IPS-18a (cell line): ENCODE results near the gene PSD2.

ENCODE experiments used
- H3K27ac ChIP-seq: one replicate; pipeline ENCODE4 v1.5.1; 2013; ENCODE audit warnings: low read length
- H3K27me3 ChIP-seq: one replicate; pipeline ENCODE4 v1.6.1; 2013; ENCODE audit warnings: mild to moderate bottlenecking, low read length; ENCODE audit not compliant: control insufficient read depth, insufficient read depth
- H3K36me3 ChIP-seq: one replicate; pipeline ENCODE4 v1.6.1; 2013; ENCODE audit warnings: low read depth, low read length; ENCODE audit not compliant: control insufficient read depth
- H3K4me1 ChIP-seq: one replicate; pipeline ENCODE4 v1.6.1; 2013; ENCODE audit warnings: low read depth, low read length; ENCODE audit not compliant: control insufficient read depth
- H3K4me3 ChIP-seq: one replicate; pipeline ENCODE4 v1.5.1; 2013; ENCODE audit warnings: low read length
- H3K9ac ChIP-seq: one replicate; pipeline ENCODE4 v1.6.1; 2013; ENCODE audit warnings: mild to moderate bottlenecking, low read length, moderate library complexity
- H3K9me3 ChIP-seq: one replicate; pipeline ENCODE4 v1.6.1; 2013; ENCODE audit warnings: low read depth, low read length; ENCODE audit not compliant: control insufficient read depth

The PSD2 gene

GRCh38 chr5:139882316-139882715 is 86.7 kb downstream of the PSD2 start:
- Histone ChIP-seq H3K4me3 (no peak overlapping the region), H3K9me3 (no peaks in the 10 kb centered on the region), H3K36me3 (no peaks in the 10 kb centered on the region), H3K27me3 (no peaks in the 10 kb centered on the region), H3K27ac (no peak overlapping the region), H3K4me1 (peaks cover 3% of the 10 kb centered on the region), H3K9ac (no peak overlapping the region)

GRCh38 chr5:139882961-139883539 is 87.4 kb downstream of the PSD2 start:
- H3K36me3 ChIP-seq: no peaks in the 10 kb centered on the region
- no peak overlapping the region for H3K27ac ChIP-seq
- peaks cover 3% of the 10 kb centered on the region for H3K4me1 ChIP-seq
- H3K4me3 ChIP-seq: no peak overlapping the region
- H3K9me3 ChIP-seq: no peaks in the 10 kb centered on the region
- no peaks in the 10 kb centered on the region for H3K27me3 ChIP-seq
- H3K9ac ChIP-seq: no peak overlapping the region

DNA sequence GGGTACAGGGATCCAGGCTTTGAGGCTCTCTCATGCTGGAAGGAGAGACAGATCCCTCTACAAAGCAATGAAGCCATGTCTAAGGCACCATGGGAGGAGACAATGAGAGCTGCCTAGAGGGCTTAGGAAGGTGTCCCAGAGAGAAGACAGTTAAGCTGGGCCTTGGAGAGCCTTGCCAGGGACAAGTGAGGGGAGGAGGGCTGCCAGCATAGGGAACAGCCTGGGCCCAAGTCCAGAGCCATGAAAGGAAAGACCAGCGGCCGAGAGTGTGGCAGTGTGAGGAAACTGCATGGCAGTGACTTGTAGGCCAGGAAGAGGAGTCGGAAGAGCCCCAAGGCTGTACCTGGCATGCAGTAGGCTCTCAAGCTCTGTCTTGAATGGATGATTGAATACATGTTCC is 88.5 kb downstream of the PSD2 start:
- Histone ChIP-seq H3K9me3 (no peaks in the 10 kb centered on the region), H3K36me3 (no peaks in the 10 kb centered on the region), H3K27me3 (no peaks in the 10 kb centered on the region), H3K4me1 (peaks cover 3% of the 10 kb centered on the region), H3K27ac (no peak overlapping the region), H3K9ac (no peak overlapping the region), H3K4me3 (no peak overlapping the region)

DNA sequence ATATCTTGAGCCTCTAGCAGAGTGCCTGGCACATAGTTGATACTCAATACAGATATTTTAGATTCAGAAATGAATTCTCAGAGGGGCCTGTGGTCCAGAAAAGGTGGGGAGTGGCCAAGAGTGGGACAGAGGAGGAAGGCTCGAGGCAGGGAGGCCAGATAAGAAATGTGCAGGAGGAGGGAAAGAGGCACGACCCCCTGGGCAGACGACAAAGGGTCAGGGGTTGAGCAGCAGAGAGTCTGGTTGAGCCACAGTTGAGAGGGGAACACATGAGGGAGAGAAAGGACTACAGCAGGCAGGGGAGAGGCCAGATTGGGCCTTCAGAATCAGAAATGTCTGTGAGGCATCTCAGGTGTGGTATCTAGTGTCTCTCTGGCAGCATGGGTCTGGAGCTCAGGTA is 89.1 kb downstream of the PSD2 start:
- H3K9me3 ChIP-seq: no peaks in the 10 kb centered on the region
- H3K36me3 ChIP-seq: no peaks in the 10 kb centered on the region
- peaks cover 3% of the 10 kb centered on the region for H3K4me1 ChIP-seq
- no peaks in the 10 kb centered on the region for H3K27me3 ChIP-seq
- H3K4me3 ChIP-seq: no peak overlapping the region
- H3K9ac ChIP-seq: no peak overlapping the region
- H3K27ac ChIP-seq: no peak overlapping the region

GRCh38 chr5:139885172-139885856 is 89.7 kb downstream of the PSD2 start:
- Histone ChIP-seq H3K27ac (no peak overlapping the region), H3K4me3 (no peak overlapping the region), H3K36me3 (no peaks in the 10 kb centered on the region), H3K9me3 (no peaks in the 10 kb centered on the region), H3K27me3 (no peaks in the 10 kb centered on the region), H3K4me1 (peaks cover 3% of the 10 kb centered on the region), H3K9ac (no peak overlapping the region)

GRCh38 chr5:139885857-139886208 is 90.2 kb downstream of the PSD2 start:
- Histone ChIP-seq H3K9me3 (no peaks in the 10 kb centered on the region), H3K4me1 (peaks cover 3% of the 10 kb centered on the region), H3K4me3 (no peak overlapping the region), H3K36me3 (no peaks in the 10 kb centered on the region), H3K9ac (no peak overlapping the region), H3K27me3 (no peaks in the 10 kb centered on the region), H3K27ac (no peak overlapping the region)

DNA sequence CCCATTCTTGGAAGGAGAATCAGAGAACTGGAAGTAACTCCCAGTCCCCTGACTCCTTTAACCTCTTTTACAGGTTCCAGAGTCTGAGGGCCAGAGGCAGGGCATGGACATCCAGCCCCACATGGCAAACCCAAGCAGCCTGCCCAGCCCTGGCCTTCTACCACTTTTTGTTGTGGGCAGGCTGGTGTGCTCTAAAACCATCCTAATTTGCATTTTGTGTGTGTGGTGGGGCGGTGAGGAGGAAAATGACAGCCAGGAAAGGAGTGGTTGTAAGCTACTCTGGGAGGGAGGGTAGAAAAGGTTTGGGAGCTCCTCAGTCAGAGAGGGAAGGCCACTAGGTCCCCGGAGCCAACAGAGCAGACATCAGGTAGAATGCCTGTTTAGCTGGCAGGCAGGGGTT is 90.6 kb downstream of the PSD2 start:
- Histone ChIP-seq H3K4me3 (no peak overlapping the region), H3K27me3 (no peaks in the 10 kb centered on the region), H3K4me1 (peaks cover 3% of the 10 kb centered on the region)

DNA sequence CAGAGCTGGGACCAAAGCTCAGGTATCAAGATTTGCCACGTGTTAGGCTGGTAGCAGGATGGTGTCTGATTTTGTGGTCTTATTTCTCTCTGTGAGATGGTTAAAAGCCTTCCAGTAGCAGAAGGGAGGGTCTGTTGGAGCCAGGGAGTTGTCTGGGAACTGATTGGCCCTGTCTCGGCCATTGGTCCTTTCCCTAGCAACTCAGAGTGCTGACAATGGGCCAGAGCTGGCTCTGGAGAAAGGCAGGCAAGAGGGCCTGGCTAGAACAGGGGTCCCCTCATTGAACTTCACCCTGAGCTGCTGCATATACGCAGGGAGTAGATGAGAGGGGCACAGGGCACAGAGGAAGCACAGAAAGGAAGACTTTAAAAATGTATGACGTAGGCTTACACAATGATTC is 92.8 kb downstream of the PSD2 start:
- Histone ChIP-seq H3K4me1 (no peaks in the 10 kb centered on the region), H3K36me3 (no peaks in the 10 kb centered on the region), H3K27me3 (no peaks in the 10 kb centered on the region), H3K4me3 (no peak overlapping the region), H3K27ac (no peak overlapping the region), H3K9ac (no peak overlapping the region), H3K9me3 (no peaks in the 10 kb centered on the region)

More for the DNA sequence above, 90.6 kb downstream of the PSD2 start:
- Histone ChIP-seq H3K27ac (no peak overlapping the region), H3K36me3 (no peaks in the 10 kb centered on the region), H3K9ac (no peak overlapping the region), H3K9me3 (no peaks in the 10 kb centered on the region)

GRCh38 chr5:139889410-139889809 is 93.8 kb downstream of the PSD2 start:
- H3K9ac ChIP-seq: no peak overlapping the region
- no peak overlapping the region for H3K27ac ChIP-seq
- no peak overlapping the region for H3K4me3 ChIP-seq
- H3K27me3 ChIP-seq: no peaks in the 10 kb centered on the region
- no peaks in the 10 kb centered on the region for H3K9me3 ChIP-seq
- H3K36me3 ChIP-seq: no peaks in the 10 kb centered on the region
- H3K4me1 ChIP-seq: no peaks in the 10 kb centered on the region

GRCh38 chr5:139893873-139894272 is 98.3 kb downstream of the PSD2 start:
- H3K36me3 ChIP-seq: no peaks in the 10 kb centered on the region
- no peak overlapping the region for H3K9ac ChIP-seq
- H3K27me3 ChIP-seq: no peaks in the 10 kb centered on the region
- no peak overlapping the region for H3K27ac ChIP-seq
- H3K4me3 ChIP-seq: no peak overlapping the region
- H3K9me3 ChIP-seq: no peaks in the 10 kb centered on the region
- H3K4me1 ChIP-seq: no peaks in the 10 kb centered on the region
